Measurements from ENCODE around the gene IQSEC1.

IQSEC1 gene

DNA sequence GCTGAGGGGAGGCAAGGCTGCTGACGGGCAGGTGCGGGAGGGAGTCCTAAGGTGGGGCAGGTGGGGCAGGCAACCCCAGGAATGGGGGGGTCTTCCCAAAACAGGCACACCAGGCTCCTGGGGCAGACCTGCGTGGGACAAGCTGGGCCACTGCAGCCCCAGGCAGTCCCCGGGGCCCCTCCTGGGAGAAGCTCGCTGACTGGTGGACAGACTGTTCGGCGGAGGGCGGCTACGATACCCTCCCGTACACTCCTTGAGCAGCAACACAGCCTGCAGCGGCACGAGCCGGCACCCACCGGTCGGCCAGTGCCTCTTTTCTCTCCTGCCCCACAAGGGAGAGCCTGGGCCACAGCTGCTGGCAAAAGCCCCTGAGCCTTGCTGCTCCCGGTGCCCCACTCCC, 165.9 kb downstream of the IQSEC1 start:
- Histone ChIP-seq H3K9ac (ENCODE audit: low read depth, low read length, poor library complexity) (no peak overlapping the region), H3K27ac (replicated peaks; ENCODE audit: low read length) (no peak overlapping the region), H4K8ac (ENCODE audit: low read depth, low read length) (no peak overlapping the region), H4K91ac (ENCODE audit: low read depth, low read length, poor library complexity) (no peak overlapping the region), H3K79me1 (ENCODE audit: low read depth, low read length) (no peaks in the 10 kb centered on the region), H2BK120ac (ENCODE audit: low read depth, low read length) (no peak overlapping the region), H3K27me3 (ENCODE audit: control insufficient read depth in 3 of 3, insufficient read depth in 3 of 3, low read depth in 1 of 3, low read length in 3 of 3) (no peaks in the 10 kb centered on the region), H3K4me3 (ENCODE audit: low read length in 2 of 2) (no peak overlapping the region), H2BK5ac (ENCODE audit: low read length) (no peak overlapping the region), H3K9me3 (replicated peaks in 1 of 2; ENCODE audit: control insufficient read depth in 2 of 2, insufficient read depth in 1 of 2, low read depth in 1 of 2, low read length in 2 of 2) (no peaks in the 10 kb centered on the region), H2AFZ (ENCODE audit: low read length) (no peak overlapping the region), H2AK5ac (ENCODE audit: low read depth, low read length) (no peak overlapping the region), H2BK15ac (ENCODE audit: low read length) (no peak overlapping the region), H3K18ac (ENCODE audit: low read length) (no peak overlapping the region), H3K36me3 (replicated peaks in 1 of 2; ENCODE audit: control insufficient read depth in 2 of 2, insufficient read depth in 2 of 2, low read length in 2 of 2) (peaks cover 50 to 96% of the 10 kb centered on the region in 2 donors), H3K4me2 (ENCODE audit: insufficient read depth, low read length, poor library complexity, severe bottlenecking) (no peak overlapping the region), H3K4ac (ENCODE audit: low read length) (no peak overlapping the region), H3K23ac (ENCODE audit: low read depth, low read length, poor library complexity) (peak overlapping the region; percentile 74), H3K14ac (ENCODE audit: low read length) (no peak overlapping the region), H3K4me1 (ENCODE audit: control insufficient read depth in 2 of 2, insufficient read depth in 1 of 2, low read depth in 1 of 2, low read length in 2 of 2) (no peaks in the 10 kb centered on the region), H2BK12ac (ENCODE audit: low read length) (no peak overlapping the region)
- DNase-seq (ENCODE audit: low spot score): no peak
- WGBS, 2 donors (ENCODE audit: extremely low coverage in 2 of 2, insufficient read length in 2 of 2, insufficient replicate concordance in 1 of 2): no CpG with 5 or more reads among the region's 16 CpGs

DNA sequence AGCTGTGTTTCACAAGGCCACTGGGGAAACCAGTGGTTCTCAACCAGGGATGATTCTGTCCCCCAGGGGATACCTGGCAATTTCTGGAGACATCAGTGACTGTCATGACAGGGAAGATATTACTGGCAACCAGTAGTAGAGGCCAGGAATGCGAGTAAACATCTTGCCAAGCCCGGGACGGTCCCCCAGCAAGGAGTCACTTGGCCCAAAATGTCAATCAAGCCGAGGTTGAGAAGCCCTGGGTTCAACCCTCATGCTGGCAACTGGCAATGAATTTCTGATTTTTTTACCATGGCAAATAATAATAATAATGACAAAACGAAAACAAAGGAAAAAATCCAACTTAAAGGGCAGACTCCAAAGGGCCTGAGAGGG, 166.3 kb downstream of the IQSEC1 start:
- H4K91ac ChIP-seq (ENCODE audit: low read depth, low read length, poor library complexity): no peak overlapping the region
- no peak overlapping the region for H2BK15ac ChIP-seq (ENCODE audit: low read length)
- H3K9me3 ChIP-seq (replicated peaks in 1 of 2; ENCODE audit: control insufficient read depth in 2 of 2, insufficient read depth in 1 of 2, low read depth in 1 of 2, low read length in 2 of 2): no peaks in the 10 kb centered on the region
- H3K14ac ChIP-seq (ENCODE audit: low read length): no peak overlapping the region
- no peak overlapping the region for H3K23ac ChIP-seq (ENCODE audit: low read depth, low read length, poor library complexity)
- H3K4me3 ChIP-seq (ENCODE audit: low read length in 2 of 2): no peak overlapping the region
- no peak overlapping the region for H3K27ac ChIP-seq (replicated peaks; ENCODE audit: low read length)
- no peaks in the 10 kb centered on the region for H3K27me3 ChIP-seq (ENCODE audit: control insufficient read depth in 3 of 3, insufficient read depth in 3 of 3, low read depth in 1 of 3, low read length in 3 of 3)
- no peak overlapping the region for H2BK120ac ChIP-seq (ENCODE audit: low read depth, low read length)
- no peak overlapping the region for H2BK12ac ChIP-seq (ENCODE audit: low read length)
- no peaks in the 10 kb centered on the region for H3K79me1 ChIP-seq (ENCODE audit: low read depth, low read length)
- H3K36me3 ChIP-seq (replicated peaks in 1 of 2; ENCODE audit: control insufficient read depth in 2 of 2, insufficient read depth in 2 of 2, low read length in 2 of 2): peaks cover 48 to 96% of the 10 kb centered on the region in 2 donors
- H2BK5ac ChIP-seq (ENCODE audit: low read length): no peak overlapping the region
- no peak overlapping the region for H2AK5ac ChIP-seq (ENCODE audit: low read depth, low read length)
- H2AFZ ChIP-seq (ENCODE audit: low read length): no peak overlapping the region
- H3K4me1 ChIP-seq (ENCODE audit: control insufficient read depth in 2 of 2, insufficient read depth in 1 of 2, low read depth in 1 of 2, low read length in 2 of 2): no peaks in the 10 kb centered on the region
- H4K8ac ChIP-seq (ENCODE audit: low read depth, low read length): no peak overlapping the region
- no peak for DNase-seq (ENCODE audit: low spot score)
- no peak overlapping the region for H3K4ac ChIP-seq (ENCODE audit: low read length)
- H3K18ac ChIP-seq (ENCODE audit: low read length): peak overlapping the region; percentile 35
- no peak overlapping the region for H3K9ac ChIP-seq (ENCODE audit: low read depth, low read length, poor library complexity)
- no CpG with 5 or more reads among the region's 5 CpGs for WGBS, 2 donors (ENCODE audit: extremely low coverage in 2 of 2, insufficient read length in 2 of 2, insufficient replicate concordance in 1 of 2)
- no peak overlapping the region for H3K4me2 ChIP-seq (ENCODE audit: insufficient read depth, low read length, poor library complexity, severe bottlenecking)

DNA sequence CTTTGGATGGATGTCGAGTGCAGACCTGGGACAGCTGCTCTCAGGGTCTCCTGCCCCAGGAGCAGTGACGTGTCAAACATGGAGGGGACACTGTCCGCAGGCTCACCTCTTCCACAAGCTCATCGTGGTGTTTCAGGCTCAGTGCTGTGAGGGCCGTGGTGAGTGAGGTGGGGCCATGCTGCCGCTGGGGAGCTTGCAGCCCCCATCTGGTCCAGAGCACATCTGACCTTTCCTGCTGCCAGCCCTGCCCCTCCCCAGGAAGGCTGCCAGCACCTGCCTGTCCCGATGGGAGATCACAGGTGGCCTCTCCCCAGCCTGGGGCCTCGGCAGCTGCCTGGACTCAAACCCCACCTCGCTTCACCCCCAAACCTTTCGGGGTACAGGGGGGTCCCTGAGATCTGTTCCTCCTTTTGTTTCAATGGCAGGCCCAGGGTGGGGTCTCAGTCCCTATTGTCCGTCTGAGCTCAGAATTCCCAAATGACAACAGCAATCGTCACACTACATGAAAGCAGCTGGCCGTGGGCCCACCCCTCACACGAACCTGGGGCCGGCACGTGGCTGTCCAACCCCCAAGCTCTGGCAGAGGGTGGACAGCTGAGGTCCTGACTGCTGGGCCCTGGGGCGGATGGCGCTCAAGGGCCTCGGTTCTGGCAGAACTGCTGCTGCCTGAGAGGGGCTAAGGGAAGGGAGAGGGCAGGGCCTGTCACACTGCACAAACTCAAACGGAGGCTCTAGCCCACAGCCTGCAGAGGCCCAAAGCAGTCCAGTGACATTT, 166.9 kb downstream of the IQSEC1 start:
- Histone ChIP-seq H3K79me1 (ENCODE audit: low read depth, low read length) (no peaks in the 10 kb centered on the region), H3K4me3 (ENCODE audit: low read length in 2 of 2) (no peak overlapping the region), H3K18ac (ENCODE audit: low read length) (peak overlapping the region; percentile 35), H3K27ac (replicated peaks; ENCODE audit: low read length) (no peak overlapping the region), H3K36me3 (replicated peaks in 1 of 2; ENCODE audit: control insufficient read depth in 2 of 2, insufficient read depth in 2 of 2, low read length in 2 of 2) (peaks cover 44 to 96% of the 10 kb centered on the region in 2 donors), H3K4ac (ENCODE audit: low read length) (no peak overlapping the region), H2BK15ac (ENCODE audit: low read length) (no peak overlapping the region), H2BK5ac (ENCODE audit: low read length) (no peak overlapping the region), H3K23ac (ENCODE audit: low read depth, low read length, poor library complexity) (peak overlapping the region; percentile 77), H3K27me3 (ENCODE audit: control insufficient read depth in 3 of 3, insufficient read depth in 3 of 3, low read depth in 1 of 3, low read length in 3 of 3) (no peaks in the 10 kb centered on the region), H2AFZ (ENCODE audit: low read length) (no peak overlapping the region), H3K9ac (ENCODE audit: low read depth, low read length, poor library complexity) (no peak overlapping the region), H3K4me1 (ENCODE audit: control insufficient read depth in 2 of 2, insufficient read depth in 1 of 2, low read depth in 1 of 2, low read length in 2 of 2) (no peaks in the 10 kb centered on the region), H2BK12ac (ENCODE audit: low read length) (no peak overlapping the region), H3K9me3 (replicated peaks in 1 of 2; ENCODE audit: control insufficient read depth in 2 of 2, insufficient read depth in 1 of 2, low read depth in 1 of 2, low read length in 2 of 2) (no peaks in the 10 kb centered on the region), H4K8ac (ENCODE audit: low read depth, low read length) (no peak overlapping the region), H3K4me2 (ENCODE audit: insufficient read depth, low read length, poor library complexity, severe bottlenecking) (no peak overlapping the region), H2BK120ac (ENCODE audit: low read depth, low read length) (no peak overlapping the region), H4K91ac (ENCODE audit: low read depth, low read length, poor library complexity) (no peak overlapping the region), H3K14ac (ENCODE audit: low read length) (no peak overlapping the region), H2AK5ac (ENCODE audit: low read depth, low read length) (no peak overlapping the region)
- WGBS, 2 donors (ENCODE audit: extremely low coverage in 2 of 2, insufficient read length in 2 of 2, insufficient replicate concordance in 1 of 2): no CpG with 5 or more reads among the region's 20 CpGs
- no peak for DNase-seq (ENCODE audit: low spot score)

DNA sequence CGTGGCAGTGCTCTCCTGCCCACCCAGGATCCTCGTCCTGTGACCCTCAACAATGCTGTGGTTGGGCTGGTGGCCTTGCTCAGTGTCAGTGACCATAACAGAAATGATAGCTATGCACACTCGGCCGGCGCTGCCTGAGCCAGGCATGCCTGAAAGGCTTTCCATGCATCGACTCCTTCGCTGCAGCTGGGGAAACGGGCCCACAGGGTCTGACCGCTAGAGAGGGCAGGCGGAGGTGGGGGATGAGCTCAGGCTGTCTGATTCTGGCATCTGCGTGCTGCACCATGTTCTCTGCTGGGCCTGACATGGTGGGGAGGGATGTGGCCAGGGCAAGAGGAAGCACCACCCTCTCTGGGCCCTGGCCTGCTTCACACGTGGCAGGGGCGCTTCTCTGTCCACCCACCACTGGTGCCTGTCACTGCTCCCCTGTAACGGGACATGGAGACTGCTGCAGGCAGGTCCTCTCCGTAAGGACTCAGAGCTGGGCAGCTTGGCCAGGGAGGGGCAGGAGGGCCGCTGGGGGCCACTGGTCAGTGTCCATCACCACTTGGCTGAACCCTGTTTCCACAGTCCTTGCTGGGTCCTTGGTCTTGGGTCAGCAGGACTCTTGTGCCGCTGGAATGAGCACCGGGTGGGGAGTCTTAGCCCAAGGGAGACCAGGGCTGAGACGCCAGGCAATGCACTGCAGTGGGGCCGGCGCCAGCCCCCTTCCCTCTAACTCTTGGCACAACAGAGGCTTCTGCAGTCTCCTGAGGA, 167.7 kb downstream of the IQSEC1 start:
- no CpG with 5 or more reads among the region's 21 CpGs for WGBS, 2 donors (ENCODE audit: extremely low coverage in 2 of 2, insufficient read length in 2 of 2, insufficient replicate concordance in 1 of 2)
- peaks cover 45 to 93% of the 10 kb centered on the region in 2 donors for H3K36me3 ChIP-seq (replicated peaks in 1 of 2; ENCODE audit: control insufficient read depth in 2 of 2, insufficient read depth in 2 of 2, low read length in 2 of 2)

More for the DNA sequence above, 167.7 kb downstream of the IQSEC1 start:
- no peaks in the 10 kb centered on the region for H3K27me3 ChIP-seq (ENCODE audit: control insufficient read depth in 3 of 3, insufficient read depth in 3 of 3, low read depth in 1 of 3, low read length in 3 of 3)
- no peak overlapping the region for H2BK12ac ChIP-seq (ENCODE audit: low read length)
- H4K91ac ChIP-seq (ENCODE audit: low read depth, low read length, poor library complexity): no peak overlapping the region
- H3K18ac ChIP-seq (ENCODE audit: low read length): peak overlapping the region; percentile 19
- H3K23ac ChIP-seq (ENCODE audit: low read depth, low read length, poor library complexity): peak overlapping the region; percentile 81
- no peak overlapping the region for H3K4me2 ChIP-seq (ENCODE audit: insufficient read depth, low read length, poor library complexity, severe bottlenecking)
- no peaks in the 10 kb centered on the region for H3K79me1 ChIP-seq (ENCODE audit: low read depth, low read length)
- H2AK5ac ChIP-seq (ENCODE audit: low read depth, low read length): no peak overlapping the region
- no peak overlapping the region for H3K27ac ChIP-seq (replicated peaks; ENCODE audit: low read length)
- H3K14ac ChIP-seq (ENCODE audit: low read length): no peak overlapping the region
- H2BK15ac ChIP-seq (ENCODE audit: low read length): no peak overlapping the region
- no peak overlapping the region for H3K4me3 ChIP-seq (ENCODE audit: low read length in 2 of 2)
- no peak overlapping the region for H2BK120ac ChIP-seq (ENCODE audit: low read depth, low read length)
- H2AFZ ChIP-seq (ENCODE audit: low read length): no peak overlapping the region
- H3K9ac ChIP-seq (ENCODE audit: low read depth, low read length, poor library complexity): peak overlapping the region; percentile 25
- no peak overlapping the region for H2BK5ac ChIP-seq (ENCODE audit: low read length)
- no peaks in the 10 kb centered on the region for H3K4me1 ChIP-seq (ENCODE audit: control insufficient read depth in 2 of 2, insufficient read depth in 1 of 2, low read depth in 1 of 2, low read length in 2 of 2)
- no peaks in the 10 kb centered on the region for H3K9me3 ChIP-seq (replicated peaks in 1 of 2; ENCODE audit: control insufficient read depth in 2 of 2, insufficient read depth in 1 of 2, low read depth in 1 of 2, low read length in 2 of 2)
- no peak for DNase-seq (ENCODE audit: low spot score)
- H3K4ac ChIP-seq (ENCODE audit: low read length): no peak overlapping the region
- no peak overlapping the region for H4K8ac ChIP-seq (ENCODE audit: low read depth, low read length)
